Aorta (tissue), 5 donors: Measurements from ENCODE around the gene TPSG1. TPM values are rescaled to one million over a fixed set of nuclear protein-coding genes. Genes with fewer than 3 reads are reported as not detected.
"Not testable (repeated sequence)": the region's sequence is repeated elsewhere in the genome, so short reads cannot be mapped to it uniquely, and the experiment has no call there.

Source experiments
- ATAC-seq: fragments of 200-7000 bp; cut with Tn5 transposase; one replicate; pipeline ENCODE4 v1.9.1; 2022; ENCODE audit warnings: moderate library complexity; ENCODE audit not compliant: low FRiP score
- DNase-seq, 2 donors: peaks; one replicate each; pipeline ENCODE4 v3.0.0-alpha.2; 2020
- H3K27ac ChIP-seq, 2 donors: one replicate each; pipeline ENCODE4 v1.5.1; 2013; ENCODE audit warnings: low read length in 2 of 2, mild to moderate bottlenecking in 2 of 2, moderate library complexity in 2 of 2, control low read depth in 1 of 2, inconsistent platforms in 1 of 2, low read depth in 1 of 2
- H3K27me3 ChIP-seq, 2 donors: one replicate each; pipeline ENCODE4 v1.6.1; 2013; ENCODE audit warnings: control low read depth in 1 of 2, low read length in 1 of 2, mild to moderate bottlenecking in 1 of 2, moderate library complexity in 1 of 2; ENCODE audit not compliant: insufficient read depth in 2 of 2, control insufficient read depth in 1 of 2
- H3K36me3 ChIP-seq, 2 donors: one replicate each; pipeline ENCODE4 v1.6.1; 2013; ENCODE audit warnings: control low read depth in 1 of 2, low read length in 1 of 2, mild to moderate bottlenecking in 1 of 2; ENCODE audit not compliant: insufficient read depth in 2 of 2, control insufficient read depth in 1 of 2
- H3K4me1 ChIP-seq, 2 donors: one replicate each; pipeline ENCODE4 v1.6.1; 2013; ENCODE audit warnings: low read length in 2 of 2, control low read depth in 1 of 2, mild to moderate bottlenecking in 1 of 2, moderate library complexity in 1 of 2; ENCODE audit not compliant: insufficient read depth in 2 of 2, control insufficient read depth in 1 of 2
- H3K4me3 ChIP-seq, 2 donors: one replicate each; pipeline ENCODE4 v1.5.1; 2013; ENCODE audit warnings: low read length in 2 of 2, control low read depth in 1 of 2, mild to moderate bottlenecking in 1 of 2
- H3K9me3 ChIP-seq: one replicate; pipeline ENCODE4 v1.6.1; 2013; ENCODE audit warnings: mild to moderate bottlenecking, low read length; ENCODE audit not compliant: control insufficient read depth
- WGBS, 2 donors: extraction: QIAGEN DNeasy Blood & Tissue Kit; methylation state at CpG; one replicate each; pipeline ENCODE4 v1.1.7; 2013; 5-methylcytosine and 5-hydroxymethylcytosine counted together
- intact Hi-C, 2 donors: fragments of 100-400 bp; cut with DNase I; formaldehyde crosslinking; loops; one replicate each; pipeline versions ENCODE4 v1.14.2 to v1.15.0; 2022
- polyA plus RNA-seq, 2 donors: library from polyadenylated mRNA; stranded (reverse); fragments of 200-250 nt; gene quantifications; one replicate each; pipeline ENCODE4 v1.2.3, GENCODE V29; 2013
- total RNA-seq, 2 donors: library from RNA; stranded (reverse); fragmentation: NEBNext Ultra II Directional; extraction: Animal tissue kit (Norgen Biotek cat#: 25700); gene quantifications; one replicate each; pipeline ENCODE4 v1.2.1, GENCODE V29; 2021
- donor health status: healthy with polysubstance abuse.
- donor health status: Bipolar disorder and iron deficiency.
- donor health status: DM: no; HTN: no; CAD: no.
- donor health status: DM: no; HTN: no; CAD: no.
- donor health status: DM: yes; HTN: yes; CAD: no.

Gene TPSG1
- total and polyA plus RNA-seq, 4 donors: 0.81 to 4.6 TPM; not detected in 2

- H3K27ac ChIP-seq, H3K27me3 ChIP-seq, H3K36me3 ChIP-seq, H3K9me3 ChIP-seq, ATAC-seq, H3K4me3 ChIP-seq, intact Hi-C loops, H3K4me1 ChIP-seq, DNase-seq: not testable (repeated sequence)
- WGBS, 2 donors: 83 to 89% methylated on average over 9 to 12 of the region's 13 CpGs
Observed at GRCh38 chr16:1229476-1229875, 4.4 kb upstream of the TPSG1 start.

GRCh38 chr16:1228227-1228626 is 3.2 kb upstream of the TPSG1 start:
- WGBS, 2 donors: 65 to 77% methylated on average over 4 to 7 of the region's 7 CpGs
- H3K4me1 ChIP-seq, H3K27me3 ChIP-seq, DNase-seq, H3K27ac ChIP-seq, intact Hi-C loops, H3K4me3 ChIP-seq, ATAC-seq, H3K36me3 ChIP-seq, H3K9me3 ChIP-seq: not testable (repeated sequence)

GRCh38 chr16:1226692-1227091 is 1.6 kb upstream of the TPSG1 start:
- DNase-seq, intact Hi-C loops, H3K4me1 ChIP-seq, ATAC-seq, H3K36me3 ChIP-seq, H3K27me3 ChIP-seq, H3K27ac ChIP-seq, H3K9me3 ChIP-seq, H3K4me3 ChIP-seq: not testable (repeated sequence)
- WGBS, 2 donors: 43 to 65% methylated on average over 7 to 14 of the region's 14 CpGs

GRCh38 chr16:1225728-1226311 is 752 bp upstream of the TPSG1 start:
- H3K4me3 ChIP-seq, intact Hi-C loops: not testable (repeated sequence)

DNA sequence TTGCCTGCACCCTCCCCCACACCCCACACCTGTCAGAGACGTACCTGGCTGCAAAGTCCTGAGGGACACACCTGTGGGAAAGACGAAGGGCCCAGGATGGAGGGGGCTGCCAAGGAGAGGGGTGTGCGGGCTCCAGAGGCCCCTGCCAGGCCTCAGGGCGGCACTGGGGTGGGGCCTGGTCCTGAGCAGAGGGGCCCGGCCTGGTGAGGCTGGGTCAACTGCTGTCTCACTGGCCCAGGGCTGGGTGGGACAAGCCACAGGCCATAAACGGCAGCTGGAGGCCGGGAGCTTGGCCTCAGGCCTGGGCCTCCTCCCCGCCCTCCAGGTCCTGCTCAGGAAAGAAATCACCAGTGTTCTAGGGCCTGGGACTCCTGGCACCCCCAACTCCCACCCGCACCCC is 510 bp downstream of the TPSG1 start:
- Histone ChIP-seq H3K9me3 (no peaks in the 10 kb centered on the region), H3K27ac (no peak overlapping the region), H3K4me1 (no peaks in the 10 kb centered on the region), H3K27me3 (no peaks in the 10 kb centered on the region), H3K4me3 (no peak overlapping the region), H3K36me3 (no peaks in the 10 kb centered on the region)
- intact Hi-C loops: no loop called here
- DNase-seq (no peak), ATAC-seq (no peak)
- WGBS, 2 donors: 77 to 89% methylated on average over 7 to 9 of the region's 9 CpGs

More at GRCh38 chr16:1225728-1226311, 752 bp upstream of the TPSG1 start:
- not testable (repeated sequence) for H3K27me3 ChIP-seq, H3K27ac ChIP-seq, H3K9me3 ChIP-seq, H3K36me3 ChIP-seq, H3K4me1 ChIP-seq, DNase-seq
- peak; percentile 6 for ATAC-seq
- 35 to 41% methylated on average over 23 to 24 of the region's 24 CpGs for WGBS, 2 donors

GRCh38 chr16:1223355-1224214 is 1.5 kb downstream of the TPSG1 start:
- Histone ChIP-seq H3K36me3 (no peaks in the 10 kb centered on the region), H3K27me3 (no peaks in the 10 kb centered on the region), H3K27ac (no peak overlapping the region), H3K4me3 (no peak overlapping the region), H3K9me3 (no peaks in the 10 kb centered on the region), H3K4me1 (no peaks in the 10 kb centered on the region)
- no peak for ATAC-seq
- 89 to 94% methylated on average over 38 of the region's 38 CpGs for WGBS, 2 donors
- no peak for DNase-seq
- intact Hi-C loops: no loop called here

DNA sequence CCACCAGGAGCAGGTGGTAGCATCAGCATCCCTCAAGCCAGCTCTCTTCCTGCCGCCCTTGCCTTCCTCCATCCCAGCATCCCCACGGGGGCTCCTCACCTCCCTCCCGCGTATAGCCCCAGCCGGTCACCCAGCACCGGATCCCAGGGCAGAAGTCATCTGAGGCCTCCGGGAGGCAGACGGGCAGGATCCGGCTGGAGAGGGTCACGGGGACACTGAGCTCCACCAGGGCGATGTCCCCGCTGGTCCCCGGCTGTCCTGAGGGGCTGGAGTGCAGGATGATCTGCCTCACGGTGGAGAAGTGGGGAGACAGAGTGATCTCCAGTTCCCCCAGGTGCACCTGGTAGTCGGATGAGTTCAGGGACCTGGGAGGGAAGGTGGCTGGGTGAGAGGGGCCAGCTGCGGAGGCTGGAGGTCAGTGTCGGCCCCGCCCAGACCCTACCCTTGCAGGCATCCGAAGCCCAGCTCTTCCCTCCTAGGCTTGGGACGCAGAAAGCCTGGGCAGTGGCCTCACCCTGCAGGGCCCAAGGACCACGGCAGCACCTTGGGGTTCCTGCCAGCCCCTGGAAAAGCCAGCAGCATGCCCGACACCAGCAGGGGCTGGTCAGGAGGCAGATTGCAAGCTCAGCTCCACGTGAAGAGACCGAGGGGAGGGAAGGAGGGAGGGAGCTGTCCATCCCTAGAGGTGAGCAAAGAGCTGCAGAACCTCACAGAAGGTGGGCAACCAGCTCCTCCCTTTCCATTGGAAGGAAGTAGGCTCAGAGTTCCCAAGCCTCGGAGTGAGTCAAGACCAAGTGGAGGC is 2.3 kb downstream of the TPSG1 start:
- 79% methylated on average over 25 of the region's 25 CpGs for WGBS, 2 donors
- H3K4me3 ChIP-seq: no peak overlapping the region
- H3K4me1 ChIP-seq: no peaks in the 10 kb centered on the region
- intact Hi-C loops: no loop called here
- H3K36me3 ChIP-seq: no peaks in the 10 kb centered on the region
- no peaks in the 10 kb centered on the region for H3K27me3 ChIP-seq
- ATAC-seq (no peak), DNase-seq (no peak)
- no peak overlapping the region for H3K27ac ChIP-seq
- H3K9me3 ChIP-seq: no peaks in the 10 kb centered on the region

GRCh38 chr16:1221628-1222552 is 3.2 kb downstream of the TPSG1 start:
- no peaks in the 10 kb centered on the region for H3K9me3 ChIP-seq
- DNase-seq: no peak
- no peak for ATAC-seq
- no peaks in the 10 kb centered on the region for H3K36me3 ChIP-seq
- intact Hi-C loops: no loop called here
- H3K27ac ChIP-seq: no peak overlapping the region
- H3K4me1 ChIP-seq: no peaks in the 10 kb centered on the region
- H3K27me3 ChIP-seq: no peaks in the 10 kb centered on the region
- 81 to 86% methylated on average over 40 of the region's 40 CpGs for WGBS, 2 donors
- no peak overlapping the region for H3K4me3 ChIP-seq
